Measurements from ENCODE around the gene BTLA.
"Not testable (repeated sequence)": the region's sequence is repeated elsewhere in the genome, so short reads cannot be mapped to it uniquely, and the experiment has no call there.

The BTLA gene

GRCh38 chr3:112445839-112446238 is 53.4 kb downstream of the BTLA start:
- H3K4me1 ChIP-seq (ENCODE audit: control insufficient read depth, insufficient read depth, low read length) = no peaks in the 10 kb centered on the region
- H3K36me3 ChIP-seq (ENCODE audit: control insufficient read depth, insufficient read depth, low read length) = no peaks in the 10 kb centered on the region
- H3K9ac ChIP-seq (ENCODE audit: low read length) = no peak overlapping the region
- H3K4me3 ChIP-seq (ENCODE audit: low read depth, low read length) = no peak overlapping the region
- peaks cover 6% of the 10 kb centered on the region; the same call in 1 of the 2 replicates for H3K9me3 ChIP-seq (ENCODE audit: control insufficient read depth, insufficient read depth, low read depth, low read length)
- H3K27ac ChIP-seq (ENCODE audit: low read depth, low read length) = no peak overlapping the region
- no peaks in the 10 kb centered on the region for H3K27me3 ChIP-seq (ENCODE audit: control insufficient read depth, insufficient read depth, low read length)

- H3K9ac ChIP-seq (ENCODE audit: low read length) = no peak overlapping the region
- peaks cover 18% of the 10 kb centered on the region; the same call in 1 of the 2 replicates for H3K36me3 ChIP-seq (ENCODE audit: control insufficient read depth, insufficient read depth, low read length)
- H3K27me3 ChIP-seq (ENCODE audit: control insufficient read depth, insufficient read depth, low read length) = no peaks in the 10 kb centered on the region
- no peaks in the 10 kb centered on the region for H3K4me1 ChIP-seq (ENCODE audit: control insufficient read depth, insufficient read depth, low read length)
- H3K27ac ChIP-seq (ENCODE audit: low read depth, low read length) = no peak overlapping the region
- H3K4me3 ChIP-seq (ENCODE audit: low read depth, low read length) = no peak overlapping the region
- peaks cover 57% of the 10 kb centered on the region for H3K9me3 ChIP-seq (ENCODE audit: control insufficient read depth, insufficient read depth, low read depth, low read length)
Measured at GRCh38 chr3:112437146-112438022, 61.9 kb downstream of the BTLA start.

- no peaks in the 10 kb centered on the region for H3K27me3 ChIP-seq (ENCODE audit: control insufficient read depth, insufficient read depth, low read length)
- H3K27ac ChIP-seq (ENCODE audit: low read depth, low read length) = no peak overlapping the region
- no peak overlapping the region for H3K9ac ChIP-seq (ENCODE audit: low read length)
- peaks cover 10% of the 10 kb centered on the region; the same call in 1 of the 2 replicates for H3K36me3 ChIP-seq (ENCODE audit: control insufficient read depth, insufficient read depth, low read length)
- peaks cover 11% of the 10 kb centered on the region for H3K4me1 ChIP-seq (ENCODE audit: control insufficient read depth, insufficient read depth, low read length)
- no peak overlapping the region for H3K4me3 ChIP-seq (ENCODE audit: low read depth, low read length)
- peaks cover 31% of the 10 kb centered on the region for H3K9me3 ChIP-seq (ENCODE audit: control insufficient read depth, insufficient read depth, low read depth, low read length)
Measured at GRCh38 chr3:112429960-112430359, 69.3 kb downstream of the BTLA start.

GRCh38 chr3:112427123-112427522 is 72.1 kb downstream of the BTLA start:
- Histone ChIP-seq H3K27me3 (ENCODE audit: control insufficient read depth, insufficient read depth, low read length) (no peaks in the 10 kb centered on the region), H3K4me3 (ENCODE audit: low read depth, low read length) (no peak overlapping the region), H3K9me3 (ENCODE audit: control insufficient read depth, insufficient read depth, low read depth, low read length) (peaks cover 15% of the 10 kb centered on the region), H3K9ac (ENCODE audit: low read length) (no peak overlapping the region), H3K27ac (ENCODE audit: low read depth, low read length) (no peak overlapping the region), H3K4me1 (ENCODE audit: control insufficient read depth, insufficient read depth, low read length) (peaks cover 24% of the 10 kb centered on the region), H3K36me3 (ENCODE audit: control insufficient read depth, insufficient read depth, low read length) (0 out of 2 replicates have a peak, but pooled peaks cover 2% of the 10 kb centered on the region)

- peaks cover 6% of the 10 kb centered on the region; the same call in 1 of the 2 replicates for H3K9me3 ChIP-seq (ENCODE audit: control insufficient read depth, insufficient read depth, low read depth, low read length)
- H3K27me3 ChIP-seq (ENCODE audit: control insufficient read depth, insufficient read depth, low read length) = no peaks in the 10 kb centered on the region
- H3K36me3 ChIP-seq (ENCODE audit: control insufficient read depth, insufficient read depth, low read length) = peaks cover 8% of the 10 kb centered on the region
- peak overlapping the region; percentile 25; the same call in 1 of the 2 replicates for H3K4me3 ChIP-seq (ENCODE audit: low read depth, low read length)
- H3K27ac ChIP-seq (ENCODE audit: low read depth, low read length) = no peak overlapping the region
- H3K4me1 ChIP-seq (ENCODE audit: control insufficient read depth, insufficient read depth, low read length) = peaks cover 24% of the 10 kb centered on the region
- no peak overlapping the region for H3K9ac ChIP-seq (ENCODE audit: low read length)
Measured at GRCh38 chr3:112425858-112426750, 73.2 kb downstream of the BTLA start.

GRCh38 chr3:112425382-112425781 is 73.9 kb downstream of the BTLA start:
- Histone ChIP-seq H3K4me1 (ENCODE audit: control insufficient read depth, insufficient read depth, low read length) (peaks cover 24% of the 10 kb centered on the region), H3K27ac (ENCODE audit: low read depth, low read length) (no peak overlapping the region; the same call in 1 of the 2 replicates), H3K9ac (ENCODE audit: low read length) (no peak overlapping the region), H3K4me3 (ENCODE audit: low read depth, low read length) (peak overlapping the region; percentile 23; the same call in 1 of the 2 replicates), H3K9me3 (ENCODE audit: control insufficient read depth, insufficient read depth, low read depth, low read length) (peaks cover 6% of the 10 kb centered on the region; the same call in 1 of the 2 replicates), H3K36me3 (ENCODE audit: control insufficient read depth, insufficient read depth, low read length) (peaks cover 10% of the 10 kb centered on the region), H3K27me3 (ENCODE audit: control insufficient read depth, insufficient read depth, low read length) (no peaks in the 10 kb centered on the region)

GRCh38 chr3:112424394-112424793 is 74.9 kb downstream of the BTLA start:
- Histone ChIP-seq H3K4me3 (ENCODE audit: low read depth, low read length) (0 out of 2 replicates have a peak overlapping the region, but pooled peaks have one; percentile 2), H3K27ac (ENCODE audit: low read depth, low read length) (peak overlapping the region; percentile 46), H3K4me1 (ENCODE audit: control insufficient read depth, insufficient read depth, low read length) (peaks cover 24% of the 10 kb centered on the region), H3K36me3 (ENCODE audit: control insufficient read depth, insufficient read depth, low read length) (peaks cover 10% of the 10 kb centered on the region), H3K9me3 (ENCODE audit: control insufficient read depth, insufficient read depth, low read depth, low read length) (peaks cover 6% of the 10 kb centered on the region; the same call in 1 of the 2 replicates), H3K27me3 (ENCODE audit: control insufficient read depth, insufficient read depth, low read length) (no peaks in the 10 kb centered on the region), H3K9ac (ENCODE audit: low read length) (no peak overlapping the region)

- Histone ChIP-seq H3K4me1 (ENCODE audit: control insufficient read depth, insufficient read depth, low read length) (peaks cover 27% of the 10 kb centered on the region), H3K36me3 (ENCODE audit: control insufficient read depth, insufficient read depth, low read length) (peaks cover 18% of the 10 kb centered on the region), H3K27ac (ENCODE audit: low read depth, low read length) (peak overlapping the region; percentile 92; the same call in 1 of the 2 replicates), H3K9ac (ENCODE audit: low read length) (peak overlapping the region; percentile 97), H3K4me3 (ENCODE audit: low read depth, low read length) (peak overlapping the region; percentile 74)
- not testable (repeated sequence) for H3K9me3 ChIP-seq (ENCODE audit: control insufficient read depth, insufficient read depth, low read depth, low read length); H3K27me3 ChIP-seq (ENCODE audit: control insufficient read depth, insufficient read depth, low read length)
Measured at GRCh38 chr3:112422921-112423320, 76.4 kb downstream of the BTLA start.

GRCh38 chr3:112418526-112418925 is 80.7 kb downstream of the BTLA start:
- peaks cover 11% of the 10 kb centered on the region for H3K4me1 ChIP-seq (ENCODE audit: control insufficient read depth, insufficient read depth, low read length)
- H3K36me3 ChIP-seq (ENCODE audit: control insufficient read depth, insufficient read depth, low read length) = peaks cover 36% of the 10 kb centered on the region
- H3K9me3 ChIP-seq (ENCODE audit: control insufficient read depth, insufficient read depth, low read depth, low read length); H3K27me3 ChIP-seq (ENCODE audit: control insufficient read depth, insufficient read depth, low read length): not testable (repeated sequence)
- H3K9ac ChIP-seq (ENCODE audit: low read length) = peak overlapping the region; percentile 36
- peak overlapping the region; percentile 51 for H3K4me3 ChIP-seq (ENCODE audit: low read depth, low read length)
- peak overlapping the region; percentile 82; the same call in 1 of the 2 replicates for H3K27ac ChIP-seq (ENCODE audit: low read depth, low read length)

- no peaks in the 10 kb centered on the region for H3K9me3 ChIP-seq (ENCODE audit: control insufficient read depth, insufficient read depth, low read depth, low read length)
- H3K27ac ChIP-seq (ENCODE audit: low read depth, low read length) = peak overlapping the region; percentile 82
- peak overlapping the region; percentile 48 for H3K4me3 ChIP-seq (ENCODE audit: low read depth, low read length)
- H3K36me3 ChIP-seq (ENCODE audit: control insufficient read depth, insufficient read depth, low read length) = peaks cover 36% of the 10 kb centered on the region
- H3K4me1 ChIP-seq (ENCODE audit: control insufficient read depth, insufficient read depth, low read length) = peaks cover 11% of the 10 kb centered on the region
- no peaks in the 10 kb centered on the region for H3K27me3 ChIP-seq (ENCODE audit: control insufficient read depth, insufficient read depth, low read length)
- peak overlapping the region; percentile 36 for H3K9ac ChIP-seq (ENCODE audit: low read length)
Measured at GRCh38 chr3:112417696-112418318, 81.5 kb downstream of the BTLA start.
